ENCODE results near the gene LPP. TPM values are rescaled to one million over a fixed set of nuclear protein-coding genes. Genes with fewer than 3 reads are reported as not detected.

The LPP gene
- polyA plus RNA-seq, 1 donor (not counting 4 experiments of a cell fraction or from before 2014, with no cell fraction given): 16.0 TPM

DNA sequence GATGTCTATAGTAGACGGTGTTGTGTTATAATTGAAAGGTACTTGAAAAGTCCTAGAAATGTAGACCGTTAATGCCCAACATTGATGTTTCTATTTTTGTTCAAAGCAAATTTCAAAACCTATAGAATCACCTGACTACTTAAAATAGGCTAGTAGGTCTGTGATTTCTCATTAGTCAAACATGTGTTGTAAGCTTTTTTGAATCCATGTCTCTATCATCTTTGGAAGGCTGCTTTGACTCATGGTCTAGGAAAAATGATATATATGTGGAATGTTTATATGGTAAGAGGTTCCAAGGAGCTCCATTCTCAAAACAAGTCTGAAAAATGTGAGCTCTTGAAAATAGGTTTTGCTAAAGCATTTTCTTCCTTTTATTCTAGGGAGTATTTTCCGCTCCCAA lies 375.3 kb downstream of the LPP start:
- H3K36me3 ChIP-seq (ENCODE audit: control insufficient read depth in 2 of 2, extremely low read depth in 1 of 2, insufficient read depth in 2 of 2, low read length in 2 of 2): peaks cover 0 to 2% of the 10 kb centered on the region in 2 experiments
- no peak overlapping the region for H3K27ac ChIP-seq (ENCODE audit: control insufficient read depth, insufficient read depth, low read length)
- dilution Hi-C loops (cut with MboI; ENCODE audit: extremely low pct_ligation_motif_present, low sequenced_read_pairs): no loop called here
- TF ChIP-seq, protein P1, sequence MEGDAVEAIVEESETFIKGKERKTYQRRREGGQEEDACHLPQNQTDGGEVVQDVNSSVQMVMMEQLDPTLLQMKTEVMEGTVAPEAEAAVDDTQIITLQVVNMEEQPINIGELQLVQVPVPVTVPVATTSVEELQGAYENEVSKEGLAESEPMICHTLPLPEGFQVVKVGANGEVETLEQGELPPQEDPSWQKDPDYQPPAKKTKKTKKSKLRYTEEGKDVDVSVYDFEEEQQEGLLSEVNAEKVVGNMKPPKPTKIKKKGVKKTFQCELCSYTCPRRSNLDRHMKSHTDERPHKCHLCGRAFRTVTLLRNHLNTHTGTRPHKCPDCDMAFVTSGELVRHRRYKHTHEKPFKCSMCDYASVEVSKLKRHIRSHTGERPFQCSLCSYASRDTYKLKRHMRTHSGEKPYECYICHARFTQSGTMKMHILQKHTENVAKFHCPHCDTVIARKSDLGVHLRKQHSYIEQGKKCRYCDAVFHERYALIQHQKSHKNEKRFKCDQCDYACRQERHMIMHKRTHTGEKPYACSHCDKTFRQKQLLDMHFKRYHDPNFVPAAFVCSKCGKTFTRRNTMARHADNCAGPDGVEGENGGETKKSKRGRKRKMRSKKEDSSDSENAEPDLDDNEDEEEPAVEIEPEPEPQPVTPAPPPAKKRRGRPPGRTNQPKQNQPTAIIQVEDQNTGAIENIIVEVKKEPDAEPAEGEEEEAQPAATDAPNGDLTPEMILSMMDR (optimal IDR thresholded peaks at IDR 0.05 in 1 of 3, IDR thresholded peaks at IDR 0.05 in 1 of 3, conservative IDR thresholded peaks at IDR 0.05 in 1 of 3; ENCODE audit: extremely low read depth in 1 of 3, insufficient read depth in 2 of 3, low read length in 3 of 3): no peak
- TF ChIP-seq EZH2 (IDR thresholded peaks at IDR 0.05; ENCODE audit: low read length): no peak
- H3K27me3 ChIP-seq (ENCODE audit: control insufficient read depth, extremely low read depth, insufficient read depth, low read length): no peaks in the 10 kb centered on the region
- no peaks in the 10 kb centered on the region for H3K9me1 ChIP-seq (ENCODE audit: control insufficient read depth, extremely low read depth, insufficient read depth, low read length)
- no peaks in the 10 kb centered on the region for H3K79me2 ChIP-seq (ENCODE audit: control insufficient read depth, insufficient read depth, low read length)
- H4K20me1 ChIP-seq (ENCODE audit: control insufficient read depth, extremely low read depth, insufficient read depth, low read length): no peaks in the 10 kb centered on the region
- H3K4me2 ChIP-seq (ENCODE audit: control insufficient read depth, extremely low read depth, insufficient read depth, low read depth, low read length): no peak overlapping the region
- DNase-seq (ENCODE audit: low read depth, low spot score): no peak
- H3K4me1 ChIP-seq (ENCODE audit: control insufficient read depth, extremely low read depth, insufficient read depth, low read length): peaks cover 40% of the 10 kb centered on the region
- H3K4me3 ChIP-seq (ENCODE audit: control insufficient read depth in 2 of 3, extremely low read depth in 1 of 3, insufficient read depth in 2 of 3, low read depth in 1 of 3, low read length in 3 of 3): no peak overlapping the region
- no peak overlapping the region for H3K9ac ChIP-seq (ENCODE audit: control insufficient read depth, extremely low read depth, insufficient read depth, low read length)
- no peaks in the 10 kb centered on the region for H3K9me3 ChIP-seq (ENCODE audit: control insufficient read depth, low read depth, low read length)
- FAIRE-seq: no peak
- no peak overlapping the region for H2AFZ ChIP-seq (ENCODE audit: control insufficient read depth, low read length)

DNA sequence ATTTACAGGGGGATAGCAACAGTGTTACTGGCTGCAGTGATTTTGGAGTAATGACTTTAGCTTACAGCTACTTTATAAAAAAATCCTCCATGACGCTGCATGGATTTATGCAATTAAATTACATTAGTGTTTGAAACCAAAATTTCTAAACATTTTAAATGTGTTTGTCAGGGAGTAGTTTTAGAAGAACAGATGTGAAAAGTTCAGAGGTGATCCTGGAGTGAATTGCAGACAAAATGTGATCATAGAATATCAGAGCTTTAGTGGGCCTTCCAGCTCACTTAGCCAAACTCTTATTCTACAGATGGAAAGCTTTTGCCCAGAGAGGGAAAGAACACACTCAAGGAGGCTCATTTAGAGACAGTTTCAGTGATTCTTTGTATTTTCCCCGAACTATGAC lies 376.3 kb downstream of the LPP start:
- Histone ChIP-seq H4K20me1 (ENCODE audit: control insufficient read depth, extremely low read depth, insufficient read depth, low read length) (no peaks in the 10 kb centered on the region), H3K9me1 (ENCODE audit: control insufficient read depth, extremely low read depth, insufficient read depth, low read length) (no peaks in the 10 kb centered on the region), H3K27me3 (ENCODE audit: control insufficient read depth, extremely low read depth, insufficient read depth, low read length) (no peaks in the 10 kb centered on the region), H3K9ac (ENCODE audit: control insufficient read depth, extremely low read depth, insufficient read depth, low read length) (no peak overlapping the region), H3K27ac (ENCODE audit: control insufficient read depth, insufficient read depth, low read length) (no peak overlapping the region), H3K9me3 (ENCODE audit: control insufficient read depth, low read depth, low read length) (no peaks in the 10 kb centered on the region), H2AFZ (ENCODE audit: control insufficient read depth, low read length) (no peak overlapping the region), H3K36me3 (ENCODE audit: control insufficient read depth in 2 of 2, extremely low read depth in 1 of 2, insufficient read depth in 2 of 2, low read length in 2 of 2) (no peaks in the 10 kb centered on the region), H3K79me2 (ENCODE audit: control insufficient read depth, insufficient read depth, low read length) (no peaks in the 10 kb centered on the region), H3K4me1 (ENCODE audit: control insufficient read depth, extremely low read depth, insufficient read depth, low read length) (peaks cover 48% of the 10 kb centered on the region), H3K4me3 (ENCODE audit: control insufficient read depth in 2 of 3, extremely low read depth in 1 of 3, insufficient read depth in 2 of 3, low read depth in 1 of 3, low read length in 3 of 3) (no peak overlapping the region), H3K4me2 (ENCODE audit: control insufficient read depth, extremely low read depth, insufficient read depth, low read depth, low read length) (no peak overlapping the region)
- FAIRE-seq (no peak), DNase-seq (ENCODE audit: low read depth, low spot score) (no peak)
- no peak for TF ChIP-seq EZH2 (IDR thresholded peaks at IDR 0.05; ENCODE audit: low read length)
- TF ChIP-seq, protein P1 (optimal IDR thresholded peaks at IDR 0.05 in 1 of 3, IDR thresholded peaks at IDR 0.05 in 1 of 3, conservative IDR thresholded peaks at IDR 0.05 in 1 of 3; ENCODE audit: extremely low read depth in 1 of 3, insufficient read depth in 2 of 3, low read length in 3 of 3): no peak
- dilution Hi-C loops (cut with MboI; ENCODE audit: extremely low pct_ligation_motif_present, low sequenced_read_pairs): no loop called here

Data from keratinocyte (primary cell).